Fibroblast of villous mesenchyme (primary cell): ENCODE measurements around the gene RYR2. TPM values are rescaled to one million over a fixed set of nuclear protein-coding genes. Genes with fewer than 3 reads are reported as not detected.

Source experiments
- DNase-seq: peaks from one replicate; pipeline ENCODE4 v3.0.0-alpha.2; 2010; ENCODE audit warnings: low read depth
- H3K4me3 ChIP-seq: 2 replicates; pipeline ENCODE4 v1.5.1; 2011; ENCODE audit warnings: low read depth, mild to moderate bottlenecking, low read length
- total RNA-seq: library from RNA; depleted of rRNA; stranded (reverse); fragments of >200 nt; gene quantifications from 2 replicates; pipeline ENCODE4 v1.2.3, GENCODE V29; 2012
- TF ChIP-seq, protein P1 (sequence below): IDR thresholded peaks from 2 replicates; pipeline ENCODE4 v1.5.1; 2012; ENCODE audit warnings: low read depth, mild to moderate bottlenecking, low read length; ENCODE audit not compliant: insufficient read depth

Gene RYR2
- total RNA-seq, 1 donor = not detected

DNA sequence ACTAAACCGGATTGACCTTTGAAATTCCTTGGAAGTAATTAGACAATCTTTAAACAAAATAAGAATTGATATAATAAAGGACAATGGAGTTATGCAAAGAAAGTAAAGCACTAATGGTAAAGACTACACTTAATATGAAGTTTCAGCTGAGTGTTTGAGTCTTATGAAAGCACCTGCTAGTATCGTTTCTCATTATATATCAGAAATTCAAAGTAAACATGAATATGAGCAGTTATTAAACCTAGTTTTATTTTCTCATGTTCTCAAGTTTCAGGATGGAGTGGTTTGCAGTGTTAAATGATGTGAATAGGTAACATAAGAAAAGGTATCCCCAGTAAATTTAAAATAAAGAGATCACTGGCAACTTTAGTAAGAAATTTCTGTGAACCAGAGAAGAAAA is 660.2 kb downstream of the RYR2 start:
- TF ChIP-seq, protein P1, sequence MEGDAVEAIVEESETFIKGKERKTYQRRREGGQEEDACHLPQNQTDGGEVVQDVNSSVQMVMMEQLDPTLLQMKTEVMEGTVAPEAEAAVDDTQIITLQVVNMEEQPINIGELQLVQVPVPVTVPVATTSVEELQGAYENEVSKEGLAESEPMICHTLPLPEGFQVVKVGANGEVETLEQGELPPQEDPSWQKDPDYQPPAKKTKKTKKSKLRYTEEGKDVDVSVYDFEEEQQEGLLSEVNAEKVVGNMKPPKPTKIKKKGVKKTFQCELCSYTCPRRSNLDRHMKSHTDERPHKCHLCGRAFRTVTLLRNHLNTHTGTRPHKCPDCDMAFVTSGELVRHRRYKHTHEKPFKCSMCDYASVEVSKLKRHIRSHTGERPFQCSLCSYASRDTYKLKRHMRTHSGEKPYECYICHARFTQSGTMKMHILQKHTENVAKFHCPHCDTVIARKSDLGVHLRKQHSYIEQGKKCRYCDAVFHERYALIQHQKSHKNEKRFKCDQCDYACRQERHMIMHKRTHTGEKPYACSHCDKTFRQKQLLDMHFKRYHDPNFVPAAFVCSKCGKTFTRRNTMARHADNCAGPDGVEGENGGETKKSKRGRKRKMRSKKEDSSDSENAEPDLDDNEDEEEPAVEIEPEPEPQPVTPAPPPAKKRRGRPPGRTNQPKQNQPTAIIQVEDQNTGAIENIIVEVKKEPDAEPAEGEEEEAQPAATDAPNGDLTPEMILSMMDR = no peak
- DNase-seq = no peak
- H3K4me3 ChIP-seq = no peak overlapping the region

DNA sequence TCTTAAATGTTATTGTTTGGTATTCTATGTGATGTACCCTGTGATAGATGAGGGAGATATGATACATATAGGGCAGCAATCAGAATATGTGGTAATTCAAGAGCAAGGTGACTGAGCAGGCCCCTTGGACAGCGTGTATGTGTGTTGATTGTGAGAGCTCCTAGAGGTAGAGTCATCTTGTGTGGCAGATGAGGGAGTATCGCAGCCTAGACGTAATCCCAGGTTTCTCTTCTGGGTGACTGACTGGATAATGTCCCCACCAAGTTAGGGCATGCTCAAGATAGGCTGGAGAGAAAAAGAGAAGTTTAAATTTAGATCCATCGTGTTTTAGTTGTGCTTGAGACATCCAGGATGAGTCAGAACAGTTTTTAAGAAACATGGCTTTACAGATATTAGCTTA is 663.5 kb downstream of the RYR2 start:
- TF ChIP-seq, protein P1 = no peak
- no peak overlapping the region for H3K4me3 ChIP-seq
- DNase-seq = no peak

DNA sequence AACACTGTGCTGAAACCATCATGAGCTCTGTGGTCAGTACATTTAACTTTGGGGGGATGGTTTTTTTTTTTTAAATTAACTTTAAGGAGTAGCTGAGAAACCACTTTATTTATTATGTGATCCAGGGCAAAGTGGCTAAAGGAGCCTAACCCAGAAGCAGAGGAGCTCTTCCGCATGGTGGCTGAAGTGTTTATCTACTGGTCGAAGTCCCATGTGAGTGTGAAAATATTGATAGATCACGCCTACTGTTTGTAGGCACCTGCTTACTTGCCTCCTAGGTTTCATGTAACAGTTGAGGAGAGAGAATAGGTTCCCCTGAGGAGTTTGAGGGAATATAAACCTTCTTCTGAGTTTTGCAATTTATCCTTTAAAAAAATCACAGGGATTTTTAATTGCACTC is 667.4 kb downstream of the RYR2 start:
- TF ChIP-seq, protein P1 = no peak
- no peak for DNase-seq
- H3K4me3 ChIP-seq = no peak overlapping the region

DNA sequence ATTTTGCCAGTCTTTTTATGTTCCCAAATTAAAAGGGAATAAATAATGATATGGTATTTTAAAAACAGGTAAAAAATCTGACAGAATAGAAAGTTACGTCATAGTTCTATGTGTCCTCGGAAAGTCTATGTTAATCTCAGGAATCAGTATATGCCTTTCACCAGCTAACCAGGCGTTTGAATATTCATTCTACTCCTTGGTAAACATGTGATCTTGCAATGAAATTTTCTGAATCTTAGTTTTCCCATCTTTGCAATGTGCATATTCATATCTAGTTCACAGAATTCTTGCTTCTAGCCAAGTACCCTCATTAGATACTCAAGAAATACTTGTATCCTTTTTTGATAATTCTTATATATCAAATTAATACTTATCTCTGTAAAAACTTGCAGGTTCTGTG is 669.3 kb downstream of the RYR2 start:
- TF ChIP-seq, protein P1 = no peak
- DNase-seq = no peak
- H3K4me3 ChIP-seq = no peak overlapping the region

DNA sequence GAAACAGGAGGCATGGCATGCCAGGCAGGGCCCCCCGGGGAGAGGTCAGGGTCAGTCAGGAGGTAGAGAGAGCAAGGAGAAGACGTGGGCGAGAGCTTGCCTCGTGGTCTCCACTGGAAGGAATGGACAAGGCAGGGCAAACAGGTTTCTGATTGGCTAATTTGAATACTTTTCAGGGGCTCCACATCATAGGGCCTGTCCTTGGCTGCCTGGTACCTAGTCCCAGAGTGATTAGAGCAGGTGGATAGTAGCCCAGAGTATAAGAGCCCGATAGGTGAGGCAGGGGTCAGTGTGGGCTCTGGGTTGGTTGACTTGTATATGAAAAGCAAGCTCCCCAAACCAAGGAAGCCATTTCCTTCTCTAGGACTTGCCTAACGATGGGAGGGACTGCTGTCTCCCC is 670.1 kb downstream of the RYR2 start:
- TF ChIP-seq, protein P1 = no peak
- DNase-seq = no peak
- H3K4me3 ChIP-seq = no peak overlapping the region

DNA sequence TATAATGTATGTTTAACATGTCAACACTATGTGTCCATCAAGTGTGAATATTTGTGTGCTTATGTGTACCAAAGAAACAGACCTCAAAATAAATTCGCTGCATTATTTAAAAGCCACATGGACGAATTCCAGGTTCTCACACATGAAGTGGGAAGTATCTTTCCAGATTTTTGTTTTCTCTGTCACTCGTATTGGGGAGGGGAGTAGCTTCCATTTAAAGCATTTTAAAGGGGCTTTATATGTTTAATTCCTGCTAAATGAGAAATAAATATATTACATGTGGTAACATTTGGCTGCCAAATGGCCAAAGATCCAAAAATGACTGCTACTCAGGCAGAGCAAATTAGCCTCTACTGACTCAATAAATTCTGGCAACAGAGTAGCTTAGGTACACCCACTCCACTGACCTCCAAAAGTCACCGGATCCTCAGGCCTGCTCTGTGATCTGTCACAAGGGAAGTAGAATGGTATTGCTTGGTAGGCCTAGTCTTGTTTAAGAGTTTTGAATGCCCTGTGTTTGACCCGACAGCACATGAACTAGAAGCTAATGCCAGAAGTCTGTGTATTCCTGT is 670.7 kb downstream of the RYR2 start:
- TF ChIP-seq, protein P1 = no peak
- no peak for DNase-seq
- H3K4me3 ChIP-seq = no peak overlapping the region

DNA sequence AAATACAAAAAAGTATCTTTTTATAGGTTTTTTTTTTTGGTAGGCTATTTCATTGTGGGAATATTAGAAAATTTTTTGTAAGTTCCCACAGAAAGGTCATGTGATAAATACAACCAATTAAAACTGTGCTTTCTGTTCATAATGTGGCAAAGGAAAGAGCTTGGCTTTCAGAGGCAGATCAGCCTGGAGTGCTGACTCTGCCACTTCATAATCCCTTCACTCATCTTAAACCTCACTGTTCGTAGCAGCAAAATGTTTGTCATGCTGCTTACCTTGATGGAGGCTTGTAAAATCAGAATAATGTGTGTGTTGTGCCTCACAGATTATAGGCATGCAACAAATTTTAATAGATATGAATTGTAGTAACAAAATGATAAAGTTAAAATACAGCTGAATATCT is 671.9 kb downstream of the RYR2 start:
- DNase-seq = no peak
- H3K4me3 ChIP-seq = no peak overlapping the region
- TF ChIP-seq, protein P1 = no peak
